NCI-H1417 treated with DMSO at 0.1 percent for 48 hours (cell line): ENCODE results near the gene CTNNBL1.
"Not testable (repeated sequence)": the region's sequence is repeated elsewhere in the genome, so short reads cannot be mapped to it uniquely, and the experiment has no call there.

Experiments
- DNase-seq: peaks from one replicate; lab custom pipeline; 2025; lab: John Stamatoyannopoulos, UW

Gene CTNNBL1

GRCh38 chr20:37677969-37678861, 15.6 kb upstream of the CTNNBL1 start:
- DNase-seq, result no peak

GRCh38 chr20:37679751-37680150, 14.1 kb upstream of the CTNNBL1 start:
- not testable (repeated sequence) for DNase-seq

- DNase-seq, result no peak
These were observed 13.4 kb upstream of the CTNNBL1 start for GRCh38 chr20:37680420-37680819.

- no peak for DNase-seq
These were observed 12.3 kb upstream of the CTNNBL1 start for GRCh38 chr20:37681384-37682112.

- not testable (repeated sequence) for DNase-seq
These were observed 10.7 kb upstream of the CTNNBL1 start for GRCh38 chr20:37683146-37683545.

GRCh38 chr20:37686762-37687477, 6.9 kb upstream of the CTNNBL1 start:
- DNase-seq, result no peak

- no peak for DNase-seq
These were observed 6.4 kb upstream of the CTNNBL1 start for GRCh38 chr20:37687478-37687805.

- no peak for DNase-seq
These were observed 5.7 kb upstream of the CTNNBL1 start for GRCh38 chr20:37688093-37688492.

- DNase-seq, result no peak
These were observed 3.0 kb upstream of the CTNNBL1 start for GRCh38 chr20:37690626-37691369.

GRCh38 chr20:37692459-37693166, 1.2 kb upstream of the CTNNBL1 start:
- no peak for DNase-seq

- DNase-seq, result no peak
These were observed 592 bp upstream of the CTNNBL1 start for GRCh38 chr20:37693242-37693634.

- no peak for DNase-seq
These were observed 2.0 kb downstream of the CTNNBL1 start for GRCh38 chr20:37695684-37696342.

GRCh38 chr20:37697314-37697713, 3.5 kb downstream of the CTNNBL1 start:
- no peak for DNase-seq

GRCh38 chr20:37699202-37699601, 5.4 kb downstream of the CTNNBL1 start:
- no peak for DNase-seq

GRCh38 chr20:37700301-37700700, 6.5 kb downstream of the CTNNBL1 start:
- no peak for DNase-seq

- not testable (repeated sequence) for DNase-seq
These were observed 7.8 kb downstream of the CTNNBL1 start for GRCh38 chr20:37701676-37702075.

- no peak for DNase-seq
These were observed 8.7 kb downstream of the CTNNBL1 start for GRCh38 chr20:37702403-37703034.

GRCh38 chr20:37703035-37703845, 9.4 kb downstream of the CTNNBL1 start:
- no peak for DNase-seq

- no peak for DNase-seq
These were observed 11.1 kb downstream of the CTNNBL1 start for GRCh38 chr20:37704955-37705354.
